IPS-18c (cell line): ENCODE measurements around the gene CISH.

Source experiments
- H3K4me3 ChIP-seq: 2 replicates; pipeline ENCODE4 v1.7.0; 2013; ENCODE audit warnings: low read depth, mild to moderate bottlenecking, low read length, moderate library complexity; ENCODE audit not compliant: insufficient read depth
- H3K9me3 ChIP-seq: one replicate; pipeline ENCODE4 v1.6.1; 2013; ENCODE audit warnings: mild to moderate bottlenecking, low read length, moderate library complexity; ENCODE audit not compliant: control insufficient read depth, insufficient read depth

CISH gene

GRCh38 chr3:50622881-50623280 is 11.3 kb upstream of the CISH start:
- Histone ChIP-seq H3K4me3 (no peak overlapping the region; the same call in 1 of the 2 replicates), H3K9me3 (no peaks in the 10 kb centered on the region)

- Histone ChIP-seq H3K9me3 (no peaks in the 10 kb centered on the region), H3K4me3 (no peak overlapping the region)
Measured at GRCh38 chr3:50620820-50621219, 9.2 kb upstream of the CISH start.

- no peak overlapping the region for H3K4me3 ChIP-seq
- no peaks in the 10 kb centered on the region for H3K9me3 ChIP-seq
Measured at GRCh38 chr3:50620420-50620819, 8.8 kb upstream of the CISH start.

- H3K4me3 ChIP-seq, result peak overlapping the region; percentile 67
- no peaks in the 10 kb centered on the region for H3K9me3 ChIP-seq
Measured at GRCh38 chr3:50617911-50618481, 6.4 kb upstream of the CISH start.

GRCh38 chr3:50617096-50617791 is 5.7 kb upstream of the CISH start, which contains the start of gene MAPKAPK3:
MAPKAPK3 (plus strand) TSS chr3:50617151; CDS start chr3:50617566, 415 bp downstream.
- Histone ChIP-seq H3K9me3 (no peaks in the 10 kb centered on the region), H3K4me3 (peak within 1 kb of the TSS; percentile 69)

DNA sequence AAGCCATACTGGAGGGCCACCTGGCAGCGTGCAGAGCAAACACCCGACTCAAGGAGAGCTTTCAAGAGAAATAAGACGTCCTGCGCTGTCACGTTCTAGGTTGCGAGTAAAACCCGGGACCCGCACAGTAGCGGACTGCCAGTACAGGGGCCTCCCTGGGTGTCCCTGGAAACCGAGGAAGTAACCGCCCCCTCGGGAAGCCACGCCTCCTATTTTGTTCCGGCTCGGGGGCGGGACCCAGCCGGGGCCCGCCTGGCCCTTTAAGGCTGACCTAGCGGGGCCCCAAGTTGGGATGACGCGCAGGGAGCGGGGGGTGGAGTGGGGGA is 5.2 kb upstream of the CISH start:
- peak overlapping the region; percentile 69 for H3K4me3 ChIP-seq
- no peaks in the 10 kb centered on the region for H3K9me3 ChIP-seq

GRCh38 chr3:50616003-50616769 is 4.6 kb upstream of the CISH start:
- Histone ChIP-seq H3K9me3 (no peaks in the 10 kb centered on the region), H3K4me3 (peak overlapping the region; percentile 69)

DNA sequence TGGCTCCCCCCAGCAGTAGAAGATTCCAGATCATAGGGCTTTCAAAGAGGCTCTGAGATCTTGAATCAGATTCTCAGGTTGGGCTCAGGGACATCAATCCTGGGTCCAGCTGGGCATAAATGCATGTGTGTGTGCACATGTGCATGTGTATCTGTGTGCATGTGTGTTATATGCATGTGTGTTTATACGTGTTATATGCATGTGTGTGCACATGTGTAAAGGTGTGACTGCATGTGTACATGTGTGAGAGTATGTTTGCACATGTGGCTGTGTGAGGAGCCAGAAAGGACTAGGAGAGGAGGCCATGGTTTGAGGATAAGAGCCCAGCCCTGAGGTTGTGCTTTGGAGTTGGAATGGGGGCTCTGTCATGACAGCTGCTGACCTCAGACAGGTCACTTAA is 3.6 kb upstream of the CISH start:
- H3K4me3 ChIP-seq, result no peak overlapping the region
- H3K9me3 ChIP-seq, result no peaks in the 10 kb centered on the region

- Histone ChIP-seq H3K4me3 (no peak overlapping the region), H3K9me3 (no peaks in the 10 kb centered on the region)
Measured at GRCh38 chr3:50612970-50613846, 1.6 kb upstream of the CISH start.

- peak overlapping the region; percentile 61 for H3K4me3 ChIP-seq
- no peaks in the 10 kb centered on the region for H3K9me3 ChIP-seq
Measured at GRCh38 chr3:50612234-50612882, 784 bp upstream of the CISH start.

DNA sequence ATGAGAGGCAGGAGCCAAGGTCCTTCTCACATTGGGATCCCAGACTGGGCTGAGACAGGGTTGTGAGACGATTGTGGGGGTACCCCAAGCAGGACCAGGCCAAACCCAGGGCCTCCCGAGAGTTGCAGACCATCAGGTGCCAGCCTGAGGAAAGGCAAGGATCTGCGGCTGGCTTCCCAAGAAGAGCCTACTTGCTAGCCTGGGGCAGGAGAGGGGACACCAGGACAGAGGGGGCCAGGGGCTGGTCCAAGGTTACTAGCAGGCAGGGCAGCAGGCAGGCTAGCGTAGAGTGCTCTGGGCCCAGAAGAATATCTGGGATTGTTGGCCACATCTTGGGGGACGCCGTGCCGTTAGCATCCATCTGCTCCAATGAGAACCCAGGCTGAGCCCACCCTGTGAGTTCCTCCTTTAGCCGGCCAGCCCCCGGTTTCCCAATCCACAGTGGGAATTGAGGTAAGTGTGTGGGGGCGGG is 546 bp downstream of the CISH start:
- Histone ChIP-seq H3K4me3 (peak overlapping the region; percentile 61), H3K9me3 (no peaks in the 10 kb centered on the region)

- no peaks in the 10 kb centered on the region for H3K9me3 ChIP-seq
- peak overlapping the region; percentile 61; the same call in 1 of the 2 replicates for H3K4me3 ChIP-seq
Measured at GRCh38 chr3:50610181-50610971, 1.2 kb downstream of the CISH start.

DNA sequence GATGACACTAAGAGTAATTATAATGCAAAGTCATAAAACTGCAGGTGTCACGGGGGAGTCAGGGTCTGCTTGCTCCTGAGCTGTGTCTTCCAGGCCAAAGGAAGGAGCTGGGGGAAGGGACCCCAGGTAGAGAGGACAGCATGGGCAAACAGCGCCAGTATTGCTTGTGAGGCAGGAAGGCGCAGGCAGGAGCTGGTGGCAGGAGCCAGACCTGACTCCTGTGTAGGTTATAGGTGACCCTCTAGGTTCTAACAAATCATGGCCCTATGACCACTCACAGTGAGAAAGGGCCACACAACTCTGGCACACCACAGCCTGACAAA is 1.9 kb downstream of the CISH start:
- Histone ChIP-seq H3K9me3 (no peaks in the 10 kb centered on the region), H3K4me3 (no peak overlapping the region)

GRCh38 chr3:50609071-50609762 is 2.4 kb downstream of the CISH start:
- H3K9me3 ChIP-seq, result no peaks in the 10 kb centered on the region
- no peak overlapping the region for H3K4me3 ChIP-seq

DNA sequence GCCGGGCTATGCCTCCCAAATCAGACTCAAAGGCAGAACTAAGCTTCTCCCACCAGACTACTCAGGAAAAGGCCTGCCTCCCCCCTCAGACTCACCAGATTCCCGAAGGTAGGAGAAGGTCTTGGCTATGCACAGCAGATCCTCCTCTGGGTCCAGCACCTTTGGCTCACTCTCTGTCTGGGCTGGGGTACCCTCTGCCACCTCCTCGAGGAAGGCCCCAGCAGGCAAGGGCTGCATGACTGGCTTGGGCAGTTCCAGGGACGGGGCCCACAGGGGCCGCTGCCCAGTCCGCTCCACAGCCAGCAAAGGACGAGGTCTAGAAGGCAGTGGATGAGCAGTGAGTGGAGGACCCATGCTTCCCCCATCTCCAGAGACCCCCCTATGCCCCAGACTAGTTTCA is 3.3 kb downstream of the CISH start:
- H3K9me3 ChIP-seq, result no peaks in the 10 kb centered on the region
- no peak overlapping the region for H3K4me3 ChIP-seq
